Measurements from ENCODE around the gene IKBKE.

Gene IKBKE

GRCh38 chr1:206512851-206513180 is 42.5 kb downstream of the IKBKE start:
- no peak for TF ChIP-seq POLR2A (IDR thresholded peaks at IDR 0.05; ENCODE audit: low read depth, low read length)
- TF ChIP-seq TAF1 (IDR thresholded peaks at IDR 0.05; ENCODE audit: low read depth, low read length): no peak
- no peak for TF ChIP-seq SPI1 (IDR thresholded peaks at IDR 0.05; ENCODE audit: low read depth, low read length)
- TF ChIP-seq PAX5 (IDR thresholded peaks at IDR 0.05; ENCODE audit: insufficient read depth, low read length, severe bottlenecking): no peak
- TF ChIP-seq POU2F2 (IDR thresholded peaks at IDR 0.05; ENCODE audit: low read depth, low read length): no peak
- TF ChIP-seq POLR2AphosphoS5 (IDR thresholded peaks at IDR 0.05; ENCODE audit: low read depth, low read length): no peak
- FAIRE-seq (no peak), DNase-seq (ENCODE audit: insufficient read length, low spot score) (no peak)

GRCh38 chr1:206513312-206514111 is 43.2 kb downstream of the IKBKE start:
- DNase-seq (ENCODE audit: insufficient read length, low spot score): no peak
- no peak for FAIRE-seq
- TF ChIP-seq TAF1 (IDR thresholded peaks at IDR 0.05; ENCODE audit: low read depth, low read length): no peak
- TF ChIP-seq SPI1 (IDR thresholded peaks at IDR 0.05; ENCODE audit: low read depth, low read length): no peak
- TF ChIP-seq POLR2AphosphoS5 (IDR thresholded peaks at IDR 0.05; ENCODE audit: low read depth, low read length): no peak
- no peak for TF ChIP-seq PAX5 (IDR thresholded peaks at IDR 0.05; ENCODE audit: insufficient read depth, low read length, severe bottlenecking)
- TF ChIP-seq POLR2A (IDR thresholded peaks at IDR 0.05; ENCODE audit: low read depth, low read length): no peak
- TF ChIP-seq POU2F2 (IDR thresholded peaks at IDR 0.05; ENCODE audit: low read depth, low read length): no peak

- DNase-seq (ENCODE audit: insufficient read length, low spot score) (no peak), FAIRE-seq (peak; percentile 13)
- TF ChIP-seq PAX5 (IDR thresholded peaks at IDR 0.05; ENCODE audit: insufficient read depth, low read length, severe bottlenecking): no peak
- no peak for TF ChIP-seq POLR2A (IDR thresholded peaks at IDR 0.05; ENCODE audit: low read depth, low read length)
- TF ChIP-seq SPI1 (IDR thresholded peaks at IDR 0.05; ENCODE audit: low read depth, low read length): no peak
- TF ChIP-seq POLR2AphosphoS5 (IDR thresholded peaks at IDR 0.05; ENCODE audit: low read depth, low read length): no peak
- TF ChIP-seq POU2F2 (IDR thresholded peaks at IDR 0.05; ENCODE audit: low read depth, low read length): no peak
- no peak for TF ChIP-seq TAF1 (IDR thresholded peaks at IDR 0.05; ENCODE audit: low read depth, low read length)
Observed at GRCh38 chr1:206514813-206515387, 44.6 kb downstream of the IKBKE start.

- DNase-seq (ENCODE audit: insufficient read length, low spot score) (no peak), FAIRE-seq (no peak)
- TF ChIP-seq SPI1 (IDR thresholded peaks at IDR 0.05; ENCODE audit: low read depth, low read length): no peak
- no peak for TF ChIP-seq POLR2A (IDR thresholded peaks at IDR 0.05; ENCODE audit: low read depth, low read length)
- TF ChIP-seq PAX5 (IDR thresholded peaks at IDR 0.05; ENCODE audit: insufficient read depth, low read length, severe bottlenecking): no peak
- no peak for TF ChIP-seq POU2F2 (IDR thresholded peaks at IDR 0.05; ENCODE audit: low read depth, low read length)
- no peak for TF ChIP-seq POLR2AphosphoS5 (IDR thresholded peaks at IDR 0.05; ENCODE audit: low read depth, low read length)
- no peak for TF ChIP-seq TAF1 (IDR thresholded peaks at IDR 0.05; ENCODE audit: low read depth, low read length)
Observed at GRCh38 chr1:206516728-206516990, 46.4 kb downstream of the IKBKE start.

- DNase-seq (ENCODE audit: insufficient read length, low spot score) (no peak), FAIRE-seq (no peak)
- TF ChIP-seq PAX5 (IDR thresholded peaks at IDR 0.05; ENCODE audit: insufficient read depth, low read length, severe bottlenecking) (no peak), POLR2A (IDR thresholded peaks at IDR 0.05; ENCODE audit: low read depth, low read length) (no peak), POLR2AphosphoS5 (IDR thresholded peaks at IDR 0.05; ENCODE audit: low read depth, low read length) (no peak), TAF1 (IDR thresholded peaks at IDR 0.05; ENCODE audit: low read depth, low read length) (no peak), POU2F2 (IDR thresholded peaks at IDR 0.05; ENCODE audit: low read depth, low read length) (no peak), SPI1 (IDR thresholded peaks at IDR 0.05; ENCODE audit: low read depth, low read length) (no peak)
Observed at GRCh38 chr1:206517784-206518183, 47.5 kb downstream of the IKBKE start.

- TF ChIP-seq TAF1 (IDR thresholded peaks at IDR 0.05; ENCODE audit: low read depth, low read length): no peak
- TF ChIP-seq SPI1 (IDR thresholded peaks at IDR 0.05; ENCODE audit: low read depth, low read length): no peak
- DNase-seq (ENCODE audit: insufficient read length, low spot score) (no peak), FAIRE-seq (no peak)
Observed at GRCh38 chr1:206518206-206518605, 47.9 kb downstream of the IKBKE start.

- no peak for DNase-seq (ENCODE audit: insufficient read length, low spot score)
- FAIRE-seq: no peak
- TF ChIP-seq SPI1 (IDR thresholded peaks at IDR 0.05; ENCODE audit: low read depth, low read length) (no peak), POLR2AphosphoS5 (IDR thresholded peaks at IDR 0.05; ENCODE audit: low read depth, low read length) (no peak), PAX5 (IDR thresholded peaks at IDR 0.05; ENCODE audit: insufficient read depth, low read length, severe bottlenecking) (no peak), POU2F2 (IDR thresholded peaks at IDR 0.05; ENCODE audit: low read depth, low read length) (no peak)
Observed at GRCh38 chr1:206518743-206519142, 48.5 kb downstream of the IKBKE start.

- DNase-seq (ENCODE audit: insufficient read length, low spot score) (no peak), FAIRE-seq (no peak)
- no peak for TF ChIP-seq PAX5 (IDR thresholded peaks at IDR 0.05; ENCODE audit: insufficient read depth, low read length, severe bottlenecking)
- TF ChIP-seq POU2F2 (IDR thresholded peaks at IDR 0.05; ENCODE audit: low read depth, low read length): no peak
- no peak for TF ChIP-seq TAF1 (IDR thresholded peaks at IDR 0.05; ENCODE audit: low read depth, low read length)
- no peak for TF ChIP-seq POLR2A (IDR thresholded peaks at IDR 0.05; ENCODE audit: low read depth, low read length)
- no peak for TF ChIP-seq POLR2AphosphoS5 (IDR thresholded peaks at IDR 0.05; ENCODE audit: low read depth, low read length)
- no peak for TF ChIP-seq SPI1 (IDR thresholded peaks at IDR 0.05; ENCODE audit: low read depth, low read length)
Observed at GRCh38 chr1:206521127-206521526, 50.9 kb downstream of the IKBKE start.

GRCh38 chr1:206521694-206522402 is 51.6 kb downstream of the IKBKE start:
- no peak for DNase-seq (ENCODE audit: insufficient read length, low spot score)
- no peak for FAIRE-seq
- no peak for TF ChIP-seq TAF1 (IDR thresholded peaks at IDR 0.05; ENCODE audit: low read depth, low read length)
- TF ChIP-seq POU2F2 (IDR thresholded peaks at IDR 0.05; ENCODE audit: low read depth, low read length): no peak
- no peak for TF ChIP-seq SPI1 (IDR thresholded peaks at IDR 0.05; ENCODE audit: low read depth, low read length)
- TF ChIP-seq PAX5 (IDR thresholded peaks at IDR 0.05; ENCODE audit: insufficient read depth, low read length, severe bottlenecking): no peak
- no peak for TF ChIP-seq POLR2A (IDR thresholded peaks at IDR 0.05; ENCODE audit: low read depth, low read length)
- no peak for TF ChIP-seq POLR2AphosphoS5 (IDR thresholded peaks at IDR 0.05; ENCODE audit: low read depth, low read length)
